GM18519 (cell line): ENCODE data around the gene SOSTDC1.
"Not testable (repeated sequence)": the region's sequence is repeated elsewhere in the genome, so short reads cannot be mapped to it uniquely, and the experiment has no call there.

ENCODE experiments used
- ATAC-seq: cut with Tn5 transposase; IDR thresholded peaks from one replicate; pipeline ENCODE4 v1.9.1; 2021; ENCODE audit warnings: mild to moderate bottlenecking, moderate library complexity; ENCODE audit not compliant: unreplicated experiment, low FRiP score

Gene SOSTDC1

GRCh38 chr7:16463520-16463919 is 2.0 kb downstream of the SOSTDC1 start:
- ATAC-seq, result no peak

DNA sequence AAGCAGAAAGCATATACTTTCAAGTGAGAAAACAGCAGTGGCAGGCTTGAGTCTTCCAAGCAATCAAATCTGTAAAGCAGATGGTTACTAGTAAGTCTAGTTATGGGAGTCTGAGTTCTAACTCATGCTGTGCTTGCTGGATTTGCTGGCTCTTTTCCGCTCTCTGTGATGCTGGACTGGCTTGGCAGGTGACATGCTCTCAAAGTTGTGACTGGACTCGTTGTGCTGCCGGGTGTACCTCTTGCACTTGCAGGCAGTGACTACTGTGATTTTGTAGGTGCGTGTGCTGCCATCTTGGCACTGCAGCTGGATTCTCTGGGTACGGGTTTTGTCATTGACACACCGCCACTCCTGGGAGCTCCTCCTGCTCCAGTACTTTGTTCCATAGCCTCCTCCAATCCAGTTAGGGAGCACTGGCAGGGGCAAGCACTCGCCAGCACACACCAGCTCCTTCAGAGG is 3.1 kb downstream of the SOSTDC1 start:
- ATAC-seq, result no peak

DNA sequence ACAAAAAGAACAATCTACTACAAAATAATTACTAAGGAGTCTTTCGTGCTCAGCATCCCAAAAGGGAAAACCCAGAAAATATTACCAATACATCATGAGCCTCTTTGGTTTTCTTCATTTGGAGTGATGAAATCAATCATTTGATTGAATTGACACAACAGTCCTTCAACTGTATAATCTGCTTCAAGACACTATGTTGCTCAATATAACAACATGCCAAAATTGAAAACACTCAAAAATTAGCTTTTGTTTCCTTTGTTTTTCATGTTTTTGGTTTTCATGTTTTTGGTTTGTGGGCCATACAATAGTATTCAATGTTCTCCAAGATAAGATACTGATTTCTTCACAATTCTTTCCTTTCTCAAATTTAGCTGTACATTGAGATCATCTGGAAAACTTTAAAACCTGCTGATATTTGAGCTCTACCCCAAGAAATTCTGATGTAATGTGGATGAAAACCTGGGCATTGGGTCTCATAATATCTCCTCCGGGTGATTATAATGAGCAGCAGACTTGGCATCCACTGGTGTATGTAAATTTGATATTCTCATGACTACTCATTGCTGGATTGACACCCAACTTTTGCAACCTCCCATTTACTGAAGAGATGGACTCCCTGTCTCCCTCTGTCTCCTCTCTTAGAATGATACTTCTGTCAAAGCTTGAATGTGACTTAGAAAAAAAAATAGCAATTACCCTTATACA is 4.6 kb downstream of the SOSTDC1 start:
- no peak for ATAC-seq

GRCh38 chr7:16456303-16456702 is 9.2 kb downstream of the SOSTDC1 start:
- ATAC-seq, result not testable (repeated sequence)

- no peak for ATAC-seq
Measured at GRCh38 chr7:16455591-16455990, 9.9 kb downstream of the SOSTDC1 start.

GRCh38 chr7:16450366-16450765 is 15.2 kb downstream of the SOSTDC1 start:
- no peak for ATAC-seq

GRCh38 chr7:16447876-16448275 is 17.7 kb downstream of the SOSTDC1 start:
- ATAC-seq, result no peak

- no peak for ATAC-seq
Measured at GRCh38 chr7:16446508-16446907, 19.0 kb downstream of the SOSTDC1 start.

- not testable (repeated sequence) for ATAC-seq
Measured at GRCh38 chr7:16443871-16444270, 21.7 kb downstream of the SOSTDC1 start.

DNA sequence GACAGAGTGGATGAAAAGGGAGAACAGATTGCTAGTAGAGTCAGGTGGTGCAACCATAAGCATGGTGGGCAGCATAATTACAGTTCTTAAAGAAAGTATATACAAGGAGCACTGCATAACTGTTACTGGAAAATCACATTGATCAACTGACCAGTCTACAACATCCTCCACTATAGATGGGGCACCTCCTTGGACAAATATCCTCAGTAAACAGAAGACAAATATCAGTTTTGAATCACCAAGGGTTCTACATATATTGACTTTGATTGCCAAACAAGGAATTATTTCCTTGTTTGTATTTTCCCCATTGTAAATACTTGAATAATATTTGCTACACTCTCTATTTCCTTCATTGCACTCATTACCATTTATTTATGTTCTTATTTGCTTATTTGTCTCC is 26.6 kb downstream of the SOSTDC1 start:
- no peak for ATAC-seq

GRCh38 chr7:16436306-16436705 is 29.2 kb downstream of the SOSTDC1 start:
- no peak for ATAC-seq

GRCh38 chr7:16433568-16434122 is 31.9 kb downstream of the SOSTDC1 start:
- no peak for ATAC-seq

- no peak for ATAC-seq
Measured at GRCh38 chr7:16432425-16432731, 33.2 kb downstream of the SOSTDC1 start.

DNA sequence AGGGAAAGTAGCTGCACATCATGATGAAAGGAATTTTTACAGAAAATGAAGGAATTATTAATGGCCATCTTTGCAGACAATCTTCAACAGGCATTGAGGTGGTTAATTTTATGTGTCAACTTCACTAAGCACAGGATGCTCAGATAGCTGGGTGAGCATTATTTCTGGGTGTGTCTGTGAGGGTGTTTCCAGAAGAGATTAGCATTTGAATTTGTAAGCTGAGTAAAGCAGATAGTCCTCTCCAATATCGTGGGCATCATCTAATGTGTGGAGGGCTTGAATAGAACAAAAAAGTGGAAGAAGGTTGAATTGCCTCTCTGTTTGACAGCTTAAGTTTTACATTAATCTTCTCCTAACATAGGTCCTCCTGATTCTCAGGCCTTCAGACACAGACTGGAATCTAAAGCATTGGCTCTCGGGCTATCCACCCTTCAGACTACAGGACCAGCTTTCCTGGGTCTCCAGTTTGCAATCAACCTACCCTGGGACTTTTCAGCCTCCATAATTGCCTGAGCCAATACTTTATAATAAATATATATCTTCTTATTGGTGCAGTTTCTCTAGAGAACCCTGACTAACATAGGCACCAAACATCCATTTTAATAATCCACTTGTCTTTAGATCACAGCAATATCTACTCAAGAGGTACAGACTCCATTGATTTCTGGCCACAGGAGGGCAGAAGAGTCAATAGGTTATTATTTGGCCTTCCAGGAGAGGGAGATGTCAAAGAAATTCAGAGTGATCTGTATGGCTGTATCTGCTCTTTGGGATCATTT is 33.7 kb downstream of the SOSTDC1 start:
- peak; percentile 74 for ATAC-seq

DNA sequence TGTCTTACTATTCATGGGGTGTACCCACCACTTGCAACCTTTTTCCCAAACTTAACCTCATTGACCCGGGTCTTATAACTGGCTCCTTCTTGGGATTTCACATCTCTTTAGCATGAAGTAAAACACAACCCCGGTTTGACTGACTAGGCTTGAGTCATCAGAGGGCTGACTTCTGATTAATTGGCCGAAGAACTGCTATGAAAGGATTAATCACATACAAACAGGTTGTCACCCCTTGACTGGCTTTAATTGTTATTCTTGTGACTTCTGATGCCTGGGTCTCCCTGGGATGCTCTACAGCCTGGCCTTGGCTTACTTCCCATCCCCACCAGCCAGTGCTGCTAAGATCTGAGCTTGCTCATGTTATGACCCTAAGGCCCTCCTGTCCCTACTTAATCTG is 35.4 kb downstream of the SOSTDC1 start:
- ATAC-seq, result no peak

DNA sequence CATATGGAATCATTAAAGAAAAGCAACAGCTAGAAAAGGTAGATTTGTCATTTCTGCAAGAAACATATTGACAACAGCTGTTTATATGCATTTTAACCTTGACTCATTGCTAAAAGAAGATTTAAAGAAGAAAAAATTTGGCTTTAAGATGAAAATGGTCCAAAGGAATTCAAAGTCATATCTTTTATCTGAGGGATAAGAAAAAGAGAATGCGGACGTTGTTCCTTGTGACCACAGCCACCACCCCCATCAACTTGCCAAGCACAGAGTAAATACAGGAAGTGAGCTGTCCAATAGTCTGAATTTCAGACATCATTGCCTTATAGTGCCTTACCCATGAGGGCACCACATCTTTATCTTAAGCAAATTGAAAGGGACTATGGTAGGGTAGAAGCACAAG is 36.9 kb downstream of the SOSTDC1 start:
- no peak for ATAC-seq

GRCh38 chr7:16428182-16428581 is 37.4 kb downstream of the SOSTDC1 start:
- ATAC-seq, result no peak

DNA sequence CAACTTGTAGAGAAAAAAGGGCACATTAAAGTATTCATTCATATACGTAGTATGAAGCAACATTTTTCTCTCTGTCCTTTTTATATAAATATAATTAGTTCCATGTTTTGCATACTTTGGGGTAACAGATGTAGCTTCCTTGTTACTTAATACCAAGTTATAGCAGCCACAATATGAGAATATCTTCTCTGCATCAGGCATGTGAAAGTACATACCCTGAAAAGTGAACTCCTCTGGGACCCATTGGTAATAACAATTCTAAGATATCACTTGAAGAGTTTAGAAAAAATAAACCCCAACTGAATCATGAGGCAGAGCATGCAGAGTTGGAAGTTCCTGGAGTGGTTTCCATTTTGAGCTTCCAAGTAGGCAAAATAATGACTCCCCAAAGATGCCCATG is 41.8 kb downstream of the SOSTDC1 start:
- no peak for ATAC-seq

GRCh38 chr7:16422917-16423316 is 42.6 kb downstream of the SOSTDC1 start:
- no peak for ATAC-seq

GRCh38 chr7:16422103-16422435 is 43.5 kb downstream of the SOSTDC1 start:
- ATAC-seq, result no peak

DNA sequence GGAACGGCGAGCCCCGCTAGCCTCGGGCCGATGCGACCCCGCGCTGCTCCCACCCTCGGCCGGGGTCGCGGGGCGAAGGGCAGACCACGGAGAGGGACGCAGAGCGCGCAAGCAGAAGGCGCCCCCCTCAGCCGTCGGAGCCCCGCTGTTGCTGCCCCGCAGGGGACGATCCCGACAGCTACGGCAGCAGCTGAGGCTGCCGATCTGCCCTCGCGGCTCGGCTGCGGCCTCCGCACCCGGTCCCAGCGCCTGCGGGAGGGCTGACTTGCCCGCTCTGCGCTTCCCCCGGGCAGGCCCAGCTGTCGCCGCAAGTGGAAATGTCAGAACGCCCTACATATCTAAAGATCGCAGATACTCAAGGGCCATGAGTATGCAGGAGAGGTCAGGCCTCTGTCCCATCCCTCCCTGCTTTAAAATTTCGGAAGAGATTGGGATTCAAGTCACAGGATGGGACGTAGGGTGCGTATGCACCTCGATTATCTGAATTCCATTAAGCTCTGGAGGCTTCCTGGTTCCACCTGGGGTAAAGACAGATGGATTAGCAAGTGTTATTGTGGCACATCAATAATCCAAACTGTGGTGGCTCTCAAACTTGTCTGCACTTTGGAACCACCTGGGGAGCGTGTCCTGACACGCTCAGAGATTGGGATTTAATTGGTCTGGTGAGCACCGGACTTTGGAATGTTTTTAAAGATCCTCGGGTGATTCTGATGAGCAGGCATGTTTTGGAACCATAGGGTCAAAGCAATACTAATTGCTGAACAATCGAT is 44.0 kb downstream of the SOSTDC1 start, which contains the start of gene CRPPA:
Gene CRPPA, minus strand, starts transcription at position 206 of the 770 bp plus-strand sequence. CDS start 216 bp downstream, outside the sequence.
- peak; percentile 27 for ATAC-seq
